Cardiac fibroblast (primary cell): ENCODE data around the gene TMEM242.

Experiments used
- DNase-seq, 2 donors: peaks; one replicate each; pipeline versions ENCODE4 v3.0.0 to v3.0.0-alpha.2; 2010; ENCODE audit warnings: low read depth in 2 of 2
- H3K4me3 ChIP-seq, 2 donors: replicated peaks in 1 of 2; 1 replicate in 1 of 2; 2 replicates in 1 of 2; pipeline ENCODE4 v1.5.1; 2011; ENCODE audit warnings: low read depth in 2 of 2, low read length in 2 of 2, mild to moderate bottlenecking in 2 of 2, moderate library complexity in 1 of 2
- CTCF ChIP-seq: IDR thresholded peaks from one replicate; pipeline ENCODE4 v1.5.1; 2011; ENCODE audit warnings: low read depth, mild to moderate bottlenecking, low read length, inconsistent platforms

The TMEM242 gene

GRCh38 chr6:157323255-157323965, at the start of gene TMEM242:
TSS of gene TMEM242 (minus strand) at chr6:157323519. CDS start at chr6:157323499, 20 bp downstream.
- TF ChIP-seq CTCF, result peak; percentile 40
- peak within 1 kb of the TSS; percentile 56 to 90 for H3K4me3 ChIP-seq

GRCh38 chr6:157372501-157373280, 49.4 kb upstream of the TMEM242 start:
- no peak overlapping the region for H3K4me3 ChIP-seq
- DNase-seq, result no peak
- TF ChIP-seq CTCF, result no peak

More at GRCh38 chr6:157323255-157323965, at the start of gene TMEM242:
- DNase-seq, result peak; percentile 96 to 97

- TF ChIP-seq CTCF, result no peak
- no peak overlapping the region for H3K4me3 ChIP-seq
- no peak for DNase-seq
Measured at GRCh38 chr6:157370755-157371154, 47.4 kb upstream of the TMEM242 start.

- TF ChIP-seq CTCF, result no peak
- no peak for DNase-seq
- no peak overlapping the region for H3K4me3 ChIP-seq
Measured at GRCh38 chr6:157368359-157369049, 45.2 kb upstream of the TMEM242 start.

- no peak for DNase-seq
- TF ChIP-seq CTCF, result no peak
- no peak overlapping the region for H3K4me3 ChIP-seq
Measured at GRCh38 chr6:157366648-157367047, 43.3 kb upstream of the TMEM242 start.

GRCh38 chr6:157364705-157365104, 41.4 kb upstream of the TMEM242 start:
- H3K4me3 ChIP-seq, result no peak overlapping the region
- peak in 1 of 2 donors; percentile 10 for DNase-seq
- no peak for TF ChIP-seq CTCF
